Measurements from ENCODE around the gene WFDC10A.
"Not testable (repeated sequence)": the region's sequence is repeated elsewhere in the genome, so short reads cannot be mapped to it uniquely, and the experiment has no call there.

WFDC10A gene

DNA sequence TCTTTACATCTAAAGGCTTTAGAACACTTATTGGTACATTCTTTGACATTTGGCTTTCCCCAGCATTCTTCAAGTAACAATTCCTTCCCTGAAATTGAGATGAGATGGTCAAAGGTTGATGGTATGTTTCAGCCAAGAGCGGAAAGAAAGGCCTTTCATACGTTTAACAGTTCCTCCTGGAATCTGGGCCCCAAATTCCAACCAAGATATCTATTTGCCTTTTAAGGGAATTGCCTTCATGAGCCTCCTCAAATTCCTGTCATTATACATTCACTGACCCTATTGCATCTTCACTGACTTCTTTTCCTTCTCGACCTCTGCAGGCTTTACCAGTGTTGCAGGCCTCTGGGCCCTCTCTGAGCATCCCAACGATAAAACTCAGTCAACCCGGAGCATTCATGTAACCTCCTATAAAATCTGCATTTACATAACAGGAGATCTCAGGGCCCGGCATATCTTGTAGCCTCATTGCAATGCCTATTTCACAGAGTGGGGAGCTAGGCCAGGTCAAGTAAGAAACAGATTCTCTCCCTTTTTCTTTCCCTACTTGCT is 19.8 kb downstream of the WFDC10A start:
- no peak for DNase-seq

DNA sequence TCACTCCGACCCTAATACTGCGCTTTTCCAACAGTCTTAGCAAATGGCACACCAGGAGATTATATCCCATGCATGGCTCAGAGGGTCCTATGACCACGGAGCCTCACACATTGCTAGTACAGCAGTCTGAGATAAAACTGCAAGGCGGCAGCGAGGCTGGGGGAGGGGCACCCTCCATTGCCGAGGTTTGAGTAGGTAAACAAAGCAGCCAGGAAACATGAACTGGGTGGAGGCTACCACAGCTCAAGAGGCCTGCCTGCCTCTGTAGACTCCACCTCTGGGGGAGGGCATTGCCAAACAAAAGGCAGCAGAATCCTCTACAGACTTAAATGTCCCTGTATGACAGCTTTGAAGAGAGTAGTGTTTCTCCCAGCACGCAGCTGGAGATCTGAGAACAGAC is 22.2 kb downstream of the WFDC10A start:
- DNase-seq: not testable (repeated sequence)

- DNase-seq: not testable (repeated sequence)
Observed at GRCh38 chr20:45657038-45657437, 27.5 kb downstream of the WFDC10A start.

- no peak for DNase-seq
Observed at GRCh38 chr20:45670139-45670538, 40.6 kb downstream of the WFDC10A start, which contains the start of gene WFDC11. WFDC11 (minus strand) TSS chr20:45670239; CDS start chr20:45650600, 19,639 bp downstream.

GRCh38 chr20:45672765-45673164 is 43.2 kb downstream of the WFDC10A start:
- no peak for DNase-seq

- no peak for DNase-seq
Observed at GRCh38 chr20:45679650-45680049, 50.1 kb downstream of the WFDC10A start.

Measured in activated CD4-positive, alpha-beta T cell treated with anti-CD3 and anti-CD28 coated beads for 1 hour (primary cell).